SK-N-SH treated with all-trans-retinoic acid at 6 μM for 48 hours (cell line): ENCODE data around the gene ADCY5.

ENCODE experiments used
- ATAC-seq: fragments of 200-7000 bp; cut with Tn5 transposase; 3 replicates; pipeline ENCODE4 v1.9.1; 2020; ENCODE audit warnings: mild to moderate bottlenecking, moderate library complexity
- ARNTL ChIP-seq: fragments of 450-650 bp; formaldehyde crosslinking; IDR thresholded peaks from 2 replicates; pipeline ENCODE4 v1.5.0; 2020; ENCODE audit warnings: low read depth, mild to moderate bottlenecking, moderate library complexity, borderline replicate concordance
- BACH2 ChIP-seq: fragments of 250-450 bp; sonication (Bioruptor Pico); IDR thresholded peaks from 2 replicates; pipeline ENCODE4 v1.9.0; 2021; ENCODE audit warnings: mild to moderate bottlenecking, borderline replicate concordance
- CSDC2 ChIP-seq: fragments of 250-450 bp; sonication (Bioruptor Pico); IDR thresholded peaks from 2 replicates; pipeline ENCODE4 v1.5.0; 2020; ENCODE audit warnings: mild to moderate bottlenecking, moderate library complexity
- ESRRG ChIP-seq: fragments of 250-450 bp; sonication (Bioruptor Pico); IDR thresholded peaks from 2 replicates; pipeline ENCODE4 v1.6.1; 2021; ENCODE audit warnings: mild to moderate bottlenecking
- GLIS3 ChIP-seq: fragments of 250-450 bp; sonication (Bioruptor Pico); IDR thresholded peaks from 2 replicates; pipeline ENCODE4 v1.5.0; 2020; ENCODE audit warnings: mild to moderate bottlenecking, moderate library complexity
- ISL1 ChIP-seq: fragments of 250-450 bp; sonication (Bioruptor Pico); IDR thresholded peaks from 2 replicates; pipeline ENCODE4 v2.1.2; 2022; ENCODE audit warnings: mild to moderate bottlenecking, moderate library complexity
- OSR1 ChIP-seq: fragments of 250-450 bp; sonication (Bioruptor Pico); IDR thresholded peaks from 2 replicates; pipeline ENCODE4 v1.8.0; 2022; ENCODE audit warnings: moderate library complexity, mild to moderate bottlenecking, inconsistent platforms
- PATZ1 ChIP-seq: fragments of 250-450 bp; sonication (Bioruptor Pico); IDR thresholded peaks from 2 replicates; pipeline ENCODE4 v1.8.0; 2020; ENCODE audit warnings: mild to moderate bottlenecking, moderate library complexity, borderline replicate concordance
- PPARA ChIP-seq: fragments of 250-450 bp; sonication (Bioruptor Pico); IDR thresholded peaks from 2 replicates; pipeline ENCODE4 v1.5.0; 2020; ENCODE audit warnings: mild to moderate bottlenecking, borderline replicate concordance
- SNAI2 ChIP-seq: fragments of 250-450 bp; sonication (Bioruptor Pico); IDR thresholded peaks from 2 replicates; pipeline ENCODE4 v1.5.0; 2020; ENCODE audit warnings: mild to moderate bottlenecking, moderate library complexity
- TCF4 ChIP-seq: fragments of 250-450 bp; sonication (Bioruptor Pico); IDR thresholded peaks from 2 replicates; pipeline ENCODE4 v1.8.0; 2021; ENCODE audit warnings: mild to moderate bottlenecking, moderate library complexity, borderline replicate concordance
- ZFP3 ChIP-seq: fragments of 250-450 bp; sonication (Bioruptor Pico); IDR thresholded peaks from 2 replicates; pipeline ENCODE4 v1.5.0; 2020; ENCODE audit warnings: mild to moderate bottlenecking, moderate library complexity
- ZNF565 ChIP-seq: fragments of 450-650 bp; formaldehyde crosslinking; conservative IDR thresholded peaks from 2 replicates; pipeline ENCODE4 v1.5.0; 2020; ENCODE audit warnings: low read depth, mild to moderate bottlenecking, moderate library complexity
- ZNF70 ChIP-seq: fragments of 450-650 bp; formaldehyde crosslinking; IDR thresholded peaks from 2 replicates; pipeline ENCODE4 v1.5.0; 2020; ENCODE audit warnings: mild to moderate bottlenecking, moderate library complexity
- ZNF8 ChIP-seq: fragments of 450-650 bp; formaldehyde crosslinking; IDR thresholded peaks from 2 replicates; pipeline ENCODE4 v1.5.0; 2020; ENCODE audit warnings: mild to moderate bottlenecking, moderate library complexity
- TF ChIP-seq, protein P1 (sequence below): fragments of 250-450 bp; sonication (Bioruptor Pico); IDR thresholded peaks from 2 replicates; pipeline ENCODE4 v1.5.1; 2020; ENCODE audit warnings: low read depth, mild to moderate bottlenecking, moderate library complexity
- TF ChIP-seq, protein P2 (sequence below): fragments of 250-450 bp; sonication (Bioruptor Pico); IDR thresholded peaks from 2 replicates; pipeline ENCODE4 v1.5.0; 2020; ENCODE audit warnings: mild to moderate bottlenecking, moderate library complexity

ADCY5 gene

GRCh38 chr3:123373474-123373987, 75.4 kb downstream of the ADCY5 start (continued):
- TF ChIP-seq PATZ1 (no peak), ZFP3 (no peak)
- TF ChIP-seq, protein P1, sequence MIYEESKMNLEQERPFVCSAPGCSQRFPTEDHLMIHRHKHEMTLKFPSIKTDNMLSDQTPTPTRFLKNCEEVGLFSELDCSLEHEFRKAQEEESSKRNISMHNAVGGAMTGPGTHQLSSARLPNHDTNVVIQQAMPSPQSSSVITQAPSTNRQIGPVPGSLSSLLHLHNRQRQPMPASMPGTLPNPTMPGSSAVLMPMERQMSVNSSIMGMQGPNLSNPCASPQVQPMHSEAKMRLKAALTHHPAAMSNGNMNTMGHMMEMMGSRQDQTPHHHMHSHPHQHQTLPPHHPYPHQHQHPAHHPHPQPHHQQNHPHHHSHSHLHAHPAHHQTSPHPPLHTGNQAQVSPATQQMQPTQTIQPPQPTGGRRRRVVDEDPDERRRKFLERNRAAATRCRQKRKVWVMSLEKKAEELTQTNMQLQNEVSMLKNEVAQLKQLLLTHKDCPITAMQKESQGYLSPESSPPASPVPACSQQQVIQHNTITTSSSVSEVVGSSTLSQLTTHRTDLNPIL (CRISPR knock-in tag) = no peak

DNA sequence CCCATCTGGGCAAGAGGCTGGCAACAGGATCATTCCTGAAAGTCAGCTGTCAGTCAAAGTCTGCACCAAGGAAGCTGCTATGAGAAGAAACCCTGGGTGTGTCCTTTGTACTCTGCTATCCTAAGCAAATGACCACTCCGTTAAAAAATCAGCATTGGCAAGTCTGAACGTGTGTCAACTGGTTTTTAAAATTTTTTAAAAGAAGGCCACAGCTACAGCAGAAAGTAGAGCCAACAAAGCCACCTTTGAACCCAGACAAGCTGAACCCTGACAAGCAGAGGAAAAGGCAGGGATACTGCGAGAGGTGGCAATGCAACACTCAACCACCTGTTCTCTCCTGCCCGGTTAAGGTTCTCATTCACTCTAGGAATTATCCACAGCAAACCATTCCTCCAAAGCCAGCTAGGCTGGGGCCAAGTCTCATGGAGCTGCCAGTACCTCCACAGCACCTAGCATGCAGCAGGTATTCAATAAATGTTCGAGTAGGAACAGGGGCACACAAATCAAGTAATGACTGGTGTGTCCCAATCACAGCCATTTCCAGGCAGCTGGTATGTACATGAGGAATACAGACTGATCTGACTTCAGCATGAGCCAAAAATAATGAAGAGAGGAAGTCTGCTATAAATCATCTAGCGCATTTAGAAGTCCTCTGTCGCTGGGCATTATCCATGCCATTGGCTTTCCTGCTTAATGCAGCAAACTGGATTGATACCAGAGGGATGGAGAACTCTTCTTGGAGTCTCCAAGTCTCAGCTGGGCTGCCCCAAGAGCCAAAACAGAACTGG, 76.0 kb downstream of the ADCY5 start:
- ATAC-seq = no peak
- no peak for TF ChIP-seq ARNTL
- no peak for TF ChIP-seq CSDC2 (CRISPR knock-in tag)
- TF ChIP-seq OSR1 (CRISPR knock-in tag) = no peak
- TF ChIP-seq BACH2 (CRISPR knock-in tag) = no peak
- TF ChIP-seq ZNF565 (CRISPR knock-in tag) = no peak
- TF ChIP-seq ZNF8 = no peak
- no peak for TF ChIP-seq ZNF70
- TF ChIP-seq ESRRG (CRISPR knock-in tag) = no peak
- TF ChIP-seq, protein P2, sequence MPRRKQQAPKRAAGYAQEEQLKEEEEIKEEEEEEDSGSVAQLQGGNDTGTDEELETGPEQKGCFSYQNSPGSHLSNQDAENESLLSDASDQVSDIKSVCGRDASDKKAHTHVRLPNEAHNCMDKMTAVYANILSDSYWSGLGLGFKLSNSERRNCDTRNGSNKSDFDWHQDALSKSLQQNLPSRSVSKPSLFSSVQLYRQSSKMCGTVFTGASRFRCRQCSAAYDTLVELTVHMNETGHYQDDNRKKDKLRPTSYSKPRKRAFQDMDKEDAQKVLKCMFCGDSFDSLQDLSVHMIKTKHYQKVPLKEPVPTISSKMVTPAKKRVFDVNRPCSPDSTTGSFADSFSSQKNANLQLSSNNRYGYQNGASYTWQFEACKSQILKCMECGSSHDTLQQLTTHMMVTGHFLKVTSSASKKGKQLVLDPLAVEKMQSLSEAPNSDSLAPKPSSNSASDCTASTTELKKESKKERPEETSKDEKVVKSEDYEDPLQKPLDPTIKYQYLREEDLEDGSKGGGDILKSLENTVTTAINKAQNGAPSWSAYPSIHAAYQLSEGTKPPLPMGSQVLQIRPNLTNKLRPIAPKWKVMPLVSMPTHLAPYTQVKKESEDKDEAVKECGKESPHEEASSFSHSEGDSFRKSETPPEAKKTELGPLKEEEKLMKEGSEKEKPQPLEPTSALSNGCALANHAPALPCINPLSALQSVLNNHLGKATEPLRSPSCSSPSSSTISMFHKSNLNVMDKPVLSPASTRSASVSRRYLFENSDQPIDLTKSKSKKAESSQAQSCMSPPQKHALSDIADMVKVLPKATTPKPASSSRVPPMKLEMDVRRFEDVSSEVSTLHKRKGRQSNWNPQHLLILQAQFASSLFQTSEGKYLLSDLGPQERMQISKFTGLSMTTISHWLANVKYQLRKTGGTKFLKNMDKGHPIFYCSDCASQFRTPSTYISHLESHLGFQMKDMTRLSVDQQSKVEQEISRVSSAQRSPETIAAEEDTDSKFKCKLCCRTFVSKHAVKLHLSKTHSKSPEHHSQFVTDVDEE (CRISPR knock-in tag) = no peak
- no peak for TF ChIP-seq GLIS3 (CRISPR knock-in tag)
- TF ChIP-seq ISL1 (CRISPR knock-in tag) = no peak
- TF ChIP-seq, protein P1 (CRISPR knock-in tag) = no peak

DNA sequence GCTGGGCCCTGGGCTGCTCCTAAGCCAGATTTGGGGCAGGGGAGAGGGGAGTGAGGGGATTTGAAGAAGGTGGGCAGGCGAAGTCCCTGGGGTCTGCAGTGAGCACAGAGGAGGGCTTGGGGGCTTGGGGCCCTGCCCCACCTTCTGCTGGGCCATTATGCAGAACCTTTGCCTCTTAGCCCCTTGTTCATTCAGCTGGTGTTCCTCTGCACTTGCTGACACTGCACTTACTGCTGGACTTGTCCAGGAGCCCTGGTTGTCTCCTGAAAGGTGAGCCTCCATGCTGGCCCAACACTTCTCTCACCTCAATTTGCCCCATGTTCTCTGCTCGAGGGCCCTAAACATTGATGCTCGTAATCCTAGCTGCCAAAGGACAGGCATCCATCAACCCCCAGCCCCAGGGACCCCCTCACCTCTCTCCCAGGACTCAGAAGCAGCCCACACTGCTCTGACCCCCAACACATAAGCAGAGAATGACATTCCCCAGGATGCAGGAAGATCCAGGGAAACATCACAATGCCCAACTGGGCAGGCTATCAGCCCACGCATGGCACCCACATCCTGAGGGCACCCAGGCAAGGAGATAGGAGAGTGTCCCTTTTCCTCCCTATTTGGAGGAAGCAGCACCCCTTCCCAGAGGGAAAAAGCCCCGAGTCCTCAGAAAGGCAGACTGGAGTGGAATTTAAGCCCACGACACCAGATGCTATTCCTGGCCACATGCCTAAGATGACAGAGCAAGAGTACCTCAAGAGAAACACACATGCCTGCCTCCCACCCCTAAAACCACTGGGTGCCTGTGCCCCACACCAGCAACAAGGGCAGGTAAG, 76.8 kb downstream of the ADCY5 start:
- no peak for ATAC-seq
- TF ChIP-seq CSDC2 (CRISPR knock-in tag) (no peak), GLIS3 (CRISPR knock-in tag) (no peak), SNAI2 (CRISPR knock-in tag) (no peak), PATZ1 (no peak), ZFP3 (no peak), PPARA (no peak), ZNF8 (no peak), TCF4 (CRISPR knock-in tag) (no peak)
- TF ChIP-seq, protein P2 (CRISPR knock-in tag) = no peak
- TF ChIP-seq, protein P1 (CRISPR knock-in tag) = no peak
